GM21786 (cell line): ENCODE data around the gene LRP1B.
A peak's percentile ranks its signal among the peaks of the same experiment; 100 is the strongest.
"Not testable (repeated sequence)": the region's sequence is repeated elsewhere in the genome, so short reads cannot be mapped to it uniquely, and the experiment has no call there.

Experiments
- ATAC-seq: cut with Tn5 transposase; IDR thresholded peaks from one replicate; pipeline ENCODE4 v1.9.1; 2021; ENCODE audit not compliant: unreplicated experiment

Gene LRP1B

DNA sequence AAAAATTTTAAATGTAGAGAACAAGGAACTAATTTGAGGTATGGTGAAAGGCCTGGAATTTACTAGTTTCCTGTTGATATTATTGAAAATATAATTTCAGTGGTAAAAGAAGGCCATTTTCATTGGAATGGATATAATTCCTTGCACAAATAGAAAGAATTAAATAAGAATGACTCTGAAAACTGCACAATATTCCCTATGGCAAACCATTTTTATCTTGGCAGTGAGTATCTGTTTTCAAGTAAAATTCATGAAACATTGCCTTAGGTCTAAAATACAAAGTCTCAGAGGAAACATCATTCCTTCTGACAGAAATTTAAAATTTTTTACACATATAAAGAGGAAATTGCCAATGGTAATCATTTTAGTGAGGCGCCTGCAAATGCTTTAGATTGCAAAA is 1468.3 kb downstream of the LRP1B start:
- ATAC-seq = no peak

DNA sequence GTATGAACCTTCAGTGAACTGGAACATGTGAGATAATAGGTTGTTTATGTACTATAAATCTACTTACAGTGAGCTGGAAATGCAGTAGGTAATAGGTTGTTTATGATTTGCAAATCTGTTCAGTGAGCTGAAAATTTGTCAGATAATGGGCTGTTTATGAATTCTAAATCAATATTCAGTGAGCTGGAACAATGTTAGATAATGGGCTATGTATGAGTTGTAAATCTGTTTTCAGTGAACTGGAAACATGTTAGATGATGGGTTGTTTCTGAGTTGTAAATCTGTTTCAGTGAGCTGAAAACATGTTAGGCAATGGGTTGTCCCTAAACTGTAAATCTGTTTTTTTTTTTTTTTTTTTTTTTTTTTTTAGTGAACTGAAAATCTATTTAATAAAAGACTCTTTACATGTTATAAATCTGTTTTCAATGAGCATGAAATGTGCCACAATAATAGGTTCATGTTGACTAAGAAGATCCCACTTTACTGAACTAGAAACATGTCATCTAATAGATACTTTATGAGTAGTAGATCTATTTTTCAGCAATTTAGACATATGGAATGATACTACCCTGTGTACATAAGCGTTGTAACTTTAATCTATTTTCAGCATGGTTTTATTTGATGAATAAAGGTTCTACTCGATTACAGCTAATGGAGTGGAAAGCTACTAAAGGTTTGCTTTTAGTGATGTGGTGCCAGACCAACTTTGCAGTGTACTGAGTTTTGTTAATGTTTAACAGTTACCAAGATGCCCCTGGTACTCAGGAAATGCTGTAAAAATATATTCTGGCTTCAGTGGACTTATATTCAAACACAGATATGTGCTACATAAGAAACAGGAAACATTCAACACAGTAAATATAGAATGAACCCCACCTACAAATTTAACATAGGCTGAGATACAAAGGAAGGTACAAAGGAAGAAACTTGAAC is 1471.8 kb downstream of the LRP1B start:
- ATAC-seq = no peak

DNA sequence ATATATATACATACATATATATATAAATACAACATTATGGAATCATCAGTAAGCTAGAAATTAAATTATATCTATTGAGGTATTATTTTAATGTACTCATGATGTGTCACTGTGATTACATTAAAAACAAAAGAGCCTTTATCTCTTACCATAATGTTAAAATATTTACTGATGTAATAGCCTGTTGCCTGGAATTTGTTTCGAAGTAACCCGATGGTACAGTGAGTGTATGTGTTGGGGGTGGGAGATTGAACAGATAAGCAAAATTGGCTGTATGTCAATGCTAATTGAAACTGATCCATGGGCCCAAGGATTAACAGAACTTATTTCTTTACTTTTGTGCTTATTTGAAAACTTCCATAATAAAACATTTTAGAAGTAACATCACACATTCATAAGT is 1473.2 kb downstream of the LRP1B start:
- ATAC-seq = no peak

DNA sequence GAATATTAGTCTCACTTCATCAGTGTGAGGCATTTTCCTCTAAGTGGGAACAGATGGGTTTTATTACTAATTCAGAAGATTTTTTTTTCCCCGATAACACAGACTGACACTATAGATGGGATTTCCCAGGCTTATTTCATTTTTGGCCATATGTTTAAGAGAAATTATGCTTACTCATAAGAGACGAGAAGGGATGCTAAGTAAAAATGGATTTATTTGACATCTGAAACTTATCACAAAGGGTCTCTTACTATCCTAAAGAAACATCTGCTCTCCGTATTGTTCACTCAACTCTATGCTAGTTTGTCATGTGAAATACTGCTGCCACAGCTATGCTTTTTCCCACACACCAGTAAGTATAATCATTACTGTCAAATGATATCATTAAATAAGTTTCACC is 1476.3 kb downstream of the LRP1B start:
- no peak for ATAC-seq

DNA sequence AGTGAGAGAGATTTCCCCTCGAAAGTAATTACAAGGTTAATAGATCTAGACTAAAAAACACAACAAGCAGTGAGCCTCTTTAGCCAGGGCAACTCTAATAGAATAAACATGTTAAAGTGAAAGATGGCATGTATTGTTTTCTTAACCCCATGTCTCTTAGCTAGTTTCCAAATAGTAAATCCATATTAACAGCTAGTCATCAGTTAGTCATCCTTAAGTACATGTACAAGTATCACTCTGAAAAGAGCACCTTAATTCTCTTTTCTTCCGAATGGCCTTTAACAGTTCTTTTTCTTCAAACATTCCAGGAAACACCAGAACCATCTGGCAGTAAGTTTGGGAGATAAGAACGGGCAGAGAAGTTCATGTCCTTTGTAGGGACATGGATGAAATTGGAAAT is 1480.0 kb downstream of the LRP1B start:
- ATAC-seq = no peak

DNA sequence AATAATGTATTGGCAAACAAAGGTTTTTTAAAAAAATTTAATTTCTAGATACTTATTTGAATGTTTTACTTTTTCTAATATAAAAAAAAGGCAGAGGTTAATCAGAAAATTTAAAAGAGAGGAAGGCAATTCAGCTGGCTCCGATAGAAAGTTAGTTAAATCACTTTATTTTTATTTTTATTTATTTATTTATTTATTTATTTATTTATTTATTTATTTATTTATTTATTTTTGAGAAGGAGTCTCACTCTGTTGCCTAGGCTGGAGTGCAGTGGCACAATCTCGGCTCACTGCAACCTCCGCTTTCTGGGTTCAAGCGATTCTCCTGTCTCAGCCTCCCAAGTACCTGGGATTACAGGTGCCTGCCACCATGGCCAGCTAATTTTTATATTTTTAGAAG is 1480.7 kb downstream of the LRP1B start:
- not testable (repeated sequence) for ATAC-seq

DNA sequence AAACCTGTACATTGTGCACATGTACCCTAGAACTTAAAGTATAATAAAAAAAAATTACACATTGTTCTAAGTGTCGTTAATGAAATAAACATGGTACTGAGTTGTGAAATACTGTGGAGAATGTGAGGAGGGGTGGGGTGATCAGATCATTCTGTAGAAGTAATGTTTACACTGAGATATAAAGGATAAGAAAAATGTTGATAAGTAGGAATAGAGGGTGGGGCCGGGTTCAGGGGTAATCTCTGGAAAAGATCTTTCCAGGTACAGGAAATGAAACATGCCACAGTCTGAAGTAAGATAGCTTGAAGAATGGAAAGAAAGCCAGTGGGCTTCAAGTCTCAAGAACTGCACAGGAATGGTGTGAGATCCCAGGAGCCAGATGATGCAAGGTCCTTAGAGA is 1482.4 kb downstream of the LRP1B start:
- ATAC-seq = no peak

DNA sequence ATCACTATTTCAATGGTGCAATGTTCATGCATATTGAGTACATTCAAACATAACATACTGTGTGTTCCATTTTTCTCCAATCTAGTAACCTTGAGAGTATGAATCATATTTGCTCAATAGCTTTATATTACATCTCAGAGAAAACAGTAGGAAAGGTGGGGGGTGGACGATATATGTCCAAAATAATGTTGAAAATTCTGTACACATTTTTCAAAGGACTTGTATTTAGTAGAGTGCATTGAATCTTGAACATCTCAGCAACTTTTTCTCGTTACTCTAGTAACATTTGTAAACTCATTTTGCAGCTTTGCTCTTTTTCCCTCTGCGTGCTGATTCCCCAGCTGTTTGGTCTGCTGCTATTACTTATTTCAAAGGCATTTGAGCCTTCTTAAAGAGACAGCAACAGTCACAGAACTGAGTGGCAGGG is 1487.0 kb downstream of the LRP1B start:
- ATAC-seq = no peak

DNA sequence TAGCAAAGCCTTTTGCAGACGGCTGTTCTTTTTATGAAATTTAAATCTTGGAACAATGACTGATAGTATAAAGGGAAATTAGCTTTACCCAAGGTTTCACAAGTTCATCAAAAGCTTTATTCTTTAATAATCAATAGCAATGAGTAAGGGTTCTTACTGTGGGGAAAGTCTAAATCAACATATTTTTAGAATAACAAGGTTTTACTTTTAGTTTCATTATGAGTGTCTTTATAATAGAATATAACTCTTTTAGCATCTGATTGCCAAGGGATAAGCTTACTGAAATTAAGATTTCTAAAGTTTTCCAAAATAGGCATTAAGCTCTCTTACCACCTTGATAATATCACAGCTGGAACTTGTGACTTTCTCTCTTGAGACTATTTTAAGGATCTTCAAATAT is 1489.7 kb downstream of the LRP1B start:
- ATAC-seq = no peak

DNA sequence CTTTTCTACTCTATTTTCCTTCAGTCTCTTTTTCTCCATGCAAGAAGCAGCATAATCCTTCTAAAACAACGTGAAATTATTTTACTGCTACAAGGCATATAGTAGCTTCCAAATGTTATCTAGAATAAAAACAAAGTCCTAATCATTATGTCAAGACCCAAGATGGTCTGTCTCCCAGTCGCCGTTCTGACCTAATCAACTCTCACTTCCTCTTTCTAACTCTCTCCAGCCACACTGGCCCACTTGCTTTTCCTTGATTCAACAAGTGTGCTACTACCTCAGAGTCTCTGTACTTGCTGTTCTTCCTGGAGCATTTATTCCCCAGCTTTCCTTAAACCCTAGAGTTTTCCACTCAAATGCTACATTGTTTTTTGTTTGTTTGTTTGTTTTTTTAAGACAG is 1491.2 kb downstream of the LRP1B start:
- ATAC-seq = peak; percentile 91

DNA sequence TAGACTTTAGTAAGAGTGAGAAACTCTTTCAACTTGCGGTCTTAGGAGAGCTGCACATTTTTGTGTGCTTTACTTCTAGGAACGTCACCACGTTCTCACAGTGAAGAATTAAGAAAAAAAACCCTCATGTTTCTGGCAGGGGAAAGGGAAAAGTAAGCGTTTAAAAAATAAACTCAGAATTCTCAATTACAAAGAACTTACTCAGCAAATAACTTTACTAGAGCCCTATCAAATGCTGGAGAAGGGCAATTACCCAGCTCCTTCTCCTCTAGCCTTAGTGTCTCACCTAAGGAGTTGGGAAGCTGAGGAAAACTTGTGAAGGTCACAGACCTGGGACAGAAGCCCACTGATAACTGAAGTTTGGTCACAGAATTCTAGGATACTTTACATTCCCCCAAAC is 1500.3 kb downstream of the LRP1B start:
- no peak for ATAC-seq

DNA sequence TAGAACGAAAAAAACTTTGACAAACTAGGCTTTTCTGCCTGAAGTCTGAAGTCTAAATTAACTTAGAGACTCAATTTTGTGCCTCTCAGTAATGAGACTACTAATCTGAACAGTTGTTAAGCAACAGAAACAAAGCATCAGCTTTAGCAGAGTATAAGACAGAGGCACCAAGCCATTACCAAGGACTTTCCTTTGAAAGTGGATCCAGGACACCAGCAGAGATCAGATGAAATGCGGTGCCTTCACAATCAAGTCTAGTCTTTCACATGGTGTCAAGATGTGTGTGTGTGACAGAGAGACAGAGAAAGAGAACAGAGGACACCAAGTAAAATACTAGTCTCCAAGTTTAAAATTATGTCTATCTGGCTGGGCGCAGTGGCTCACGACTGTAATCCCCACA is 1502.9 kb downstream of the LRP1B start:
- no peak for ATAC-seq

DNA sequence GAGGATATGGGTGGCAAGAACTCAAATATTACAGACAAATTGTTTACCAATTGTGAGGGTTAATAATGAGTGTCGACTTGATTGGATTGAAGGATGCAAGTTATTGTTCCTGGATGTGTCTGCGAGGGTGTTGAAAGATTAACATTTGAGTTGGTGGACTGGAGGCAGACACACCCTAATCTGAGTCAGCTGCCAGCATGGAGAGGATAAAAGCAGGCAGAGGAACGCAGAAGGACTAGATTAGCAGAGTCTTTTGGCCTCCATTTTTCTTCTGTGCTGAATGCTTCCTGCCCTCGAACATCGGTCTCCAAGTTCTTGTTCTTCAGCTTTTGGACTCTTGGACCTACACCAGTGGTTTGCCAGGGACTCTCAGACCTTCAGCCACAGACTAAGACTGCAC is 1503.7 kb downstream of the LRP1B start:
- ATAC-seq = no peak

DNA sequence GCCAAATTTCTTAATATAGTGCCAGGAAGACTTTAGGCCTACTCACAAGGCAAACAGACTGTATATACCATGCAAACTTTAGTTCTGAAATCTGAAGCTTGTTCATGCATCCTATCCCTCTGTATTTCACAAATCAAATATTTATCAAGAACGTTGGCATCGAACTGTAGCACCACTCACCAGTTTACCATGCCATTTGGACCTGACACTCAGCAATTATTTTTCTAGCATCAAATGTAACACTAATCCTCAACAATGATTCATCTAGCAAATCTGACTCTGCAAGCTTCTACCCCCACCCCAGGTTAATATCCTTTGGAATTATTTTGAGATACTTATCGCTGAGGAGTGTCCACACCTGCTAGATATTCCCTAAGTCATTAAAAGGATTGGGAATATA is 1506.6 kb downstream of the LRP1B start:
- ATAC-seq = no peak

DNA sequence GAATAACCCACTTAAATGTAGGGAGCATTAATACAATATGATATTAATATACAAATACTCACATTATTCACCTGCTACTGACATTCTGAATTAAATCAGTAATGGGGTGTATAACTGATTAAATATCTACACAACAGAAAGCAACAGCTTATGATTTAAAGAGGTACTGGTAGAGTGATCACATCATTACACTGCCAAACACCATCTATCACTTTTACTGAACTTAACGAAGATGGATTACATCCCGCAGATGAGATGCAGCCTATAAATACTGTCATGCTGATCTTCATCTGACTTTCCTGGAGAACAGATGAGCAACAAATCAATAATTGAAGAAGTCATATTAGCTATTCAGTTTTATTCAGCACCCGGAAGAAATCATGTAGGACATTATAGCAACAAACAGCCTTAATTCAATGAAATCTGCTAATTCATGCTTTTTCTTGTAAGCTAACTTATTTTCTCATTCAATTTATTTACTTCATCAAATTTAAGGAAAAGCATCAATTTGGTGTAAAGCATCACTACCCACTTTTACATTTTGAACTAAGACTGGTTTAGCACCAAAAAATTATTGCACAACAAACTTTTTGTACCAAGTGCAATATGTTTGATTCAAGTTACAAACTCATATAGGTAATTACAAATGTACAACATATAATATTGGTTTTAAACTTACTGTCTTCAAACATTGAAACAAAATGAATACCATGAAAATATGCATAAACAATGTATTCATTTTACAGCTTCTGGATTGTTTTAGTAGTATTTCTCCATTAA is 1509.0 kb downstream of the LRP1B start:
- ATAC-seq = no peak

DNA sequence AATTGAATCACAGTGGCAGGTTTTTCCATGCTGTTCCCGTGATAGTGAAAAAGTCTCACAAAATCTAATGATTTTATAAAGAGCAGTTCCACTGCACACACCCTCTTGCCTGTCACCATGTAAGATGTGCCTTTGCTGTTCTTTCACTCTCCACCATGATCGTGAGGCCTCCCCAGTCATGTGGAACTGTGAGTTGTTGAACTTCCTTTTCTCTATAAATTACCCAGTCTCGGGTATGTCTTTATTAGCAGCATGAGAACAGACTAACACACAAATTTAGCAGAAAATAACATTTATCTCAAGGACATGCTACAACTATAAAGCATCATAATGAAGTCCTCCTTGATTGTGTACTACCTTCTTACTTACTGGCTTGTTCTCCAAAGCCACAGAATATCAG is 1526.0 kb downstream of the LRP1B start:
- ATAC-seq = peak; percentile 88

DNA sequence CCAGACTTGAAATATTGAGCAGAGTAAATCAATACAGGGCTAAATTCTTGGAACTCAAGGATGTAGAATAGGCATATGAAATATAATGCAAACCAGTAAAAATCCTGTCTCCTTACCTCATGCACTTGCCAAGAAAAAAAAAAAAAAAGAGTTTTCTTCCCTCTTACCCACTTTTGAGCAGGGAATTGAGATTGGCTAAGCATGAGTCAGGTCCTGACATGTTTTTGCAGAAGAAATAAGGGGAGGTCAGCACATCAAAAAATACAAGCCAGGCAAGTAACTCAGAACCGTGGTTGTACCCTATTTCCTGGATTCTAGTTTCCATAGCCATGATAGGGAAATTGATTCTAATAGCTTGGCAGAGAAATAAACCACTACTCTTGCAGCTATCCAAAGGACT is 1526.7 kb downstream of the LRP1B start:
- ATAC-seq = no peak

DNA sequence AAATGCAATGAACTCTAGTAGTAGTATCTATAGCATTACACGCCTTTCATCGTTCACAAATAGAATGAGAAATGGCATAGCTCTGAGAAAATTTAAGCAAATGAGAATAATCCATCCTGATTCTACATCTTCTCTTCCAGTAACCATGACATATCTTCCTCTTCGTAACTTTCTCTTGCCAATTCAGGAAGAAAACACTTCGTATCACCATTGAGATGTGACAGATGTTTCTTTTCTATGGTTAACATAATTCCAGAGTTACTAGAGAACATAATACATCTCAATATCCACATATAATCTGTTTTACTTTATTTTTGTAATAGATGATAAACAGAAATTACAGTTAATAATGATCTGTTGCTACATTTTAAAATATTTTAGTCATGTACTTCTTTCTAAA is 1527.4 kb downstream of the LRP1B start:
- ATAC-seq = no peak

DNA sequence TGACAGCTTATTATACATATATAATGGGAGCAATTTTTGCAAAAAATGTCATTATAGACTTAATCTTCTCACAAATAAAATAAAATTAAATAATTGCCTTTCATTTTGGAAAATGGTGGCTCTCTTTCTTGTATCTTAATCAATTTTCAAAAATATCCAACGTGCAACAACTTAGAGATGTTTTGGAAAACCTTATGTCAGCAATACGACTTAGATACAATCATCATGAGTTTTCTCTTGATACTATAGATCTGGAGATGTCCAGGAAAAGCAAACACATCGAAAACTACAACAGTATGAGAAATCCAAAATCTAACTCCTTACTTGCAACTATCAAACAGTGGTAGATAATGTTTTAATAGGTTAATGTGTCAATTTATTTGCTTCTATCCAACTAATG is 1529.0 kb downstream of the LRP1B start:
- ATAC-seq = no peak

DNA sequence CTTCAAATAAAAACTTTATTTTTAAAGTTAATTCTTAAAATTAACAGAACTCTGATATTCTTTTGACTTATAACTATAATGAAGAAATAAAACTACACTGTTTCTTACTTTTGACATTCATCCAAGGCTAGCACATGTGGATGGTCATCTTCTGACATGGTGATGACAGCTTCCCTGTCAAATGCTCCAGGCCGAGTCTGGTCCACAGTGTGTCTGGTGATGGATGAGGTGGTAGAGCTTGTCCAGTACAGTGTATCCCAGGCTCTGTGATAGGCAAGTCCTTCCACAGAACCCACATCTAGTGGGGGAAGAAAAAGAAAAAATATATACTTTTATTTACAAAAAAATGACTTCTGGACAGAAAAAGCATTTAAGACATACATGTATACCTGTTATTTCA is 1529.5 kb downstream of the LRP1B start:
- no peak for ATAC-seq

DNA sequence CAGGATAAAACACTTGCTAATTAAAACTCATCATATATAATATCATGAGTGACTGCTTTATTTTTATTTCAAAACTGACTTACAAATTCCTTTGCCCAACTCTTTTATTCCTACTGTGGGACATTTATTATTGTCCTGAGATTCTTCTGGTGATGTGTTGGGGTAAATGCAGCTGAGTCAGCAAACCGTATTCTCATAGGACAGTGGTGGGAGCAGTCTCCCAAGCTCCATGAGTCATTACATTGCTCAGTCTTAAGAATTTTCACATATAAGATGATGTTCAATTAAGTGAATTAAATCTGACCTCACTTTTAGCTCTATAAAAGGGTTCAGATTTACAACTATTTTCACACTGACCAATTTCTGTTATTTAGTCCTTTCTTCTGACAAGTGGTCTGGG is 1530.7 kb downstream of the LRP1B start:
- no peak for ATAC-seq

DNA sequence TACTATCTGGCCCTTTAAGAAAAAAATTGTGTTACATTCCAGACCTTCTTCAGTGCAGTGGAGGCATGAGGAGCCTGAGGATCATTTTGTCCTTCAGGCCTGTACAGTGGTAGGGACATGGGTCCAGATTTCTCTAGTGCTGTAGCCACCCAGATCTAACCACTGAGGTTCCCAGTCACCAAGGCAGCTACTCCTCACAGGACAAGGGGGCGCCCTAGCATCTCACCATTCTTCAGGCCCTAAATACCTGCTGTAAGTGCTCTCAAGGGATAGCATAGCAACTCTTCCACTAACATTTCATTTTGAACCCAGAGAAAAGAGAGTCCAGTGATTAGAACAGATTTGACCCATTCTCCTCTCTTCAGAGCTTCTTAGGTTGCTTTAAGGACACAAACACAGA is 1533.0 kb downstream of the LRP1B start:
- no peak for ATAC-seq
